GM21723 (cell line): ENCODE measurements around the gene PFDN1.

ENCODE experiments used
- ATAC-seq: cut with Tn5 transposase; IDR thresholded peaks from one replicate; pipeline ENCODE4 v1.9.1; 2021; ENCODE audit warnings: mild to moderate bottlenecking, moderate library complexity; ENCODE audit not compliant: unreplicated experiment

PFDN1 gene

DNA sequence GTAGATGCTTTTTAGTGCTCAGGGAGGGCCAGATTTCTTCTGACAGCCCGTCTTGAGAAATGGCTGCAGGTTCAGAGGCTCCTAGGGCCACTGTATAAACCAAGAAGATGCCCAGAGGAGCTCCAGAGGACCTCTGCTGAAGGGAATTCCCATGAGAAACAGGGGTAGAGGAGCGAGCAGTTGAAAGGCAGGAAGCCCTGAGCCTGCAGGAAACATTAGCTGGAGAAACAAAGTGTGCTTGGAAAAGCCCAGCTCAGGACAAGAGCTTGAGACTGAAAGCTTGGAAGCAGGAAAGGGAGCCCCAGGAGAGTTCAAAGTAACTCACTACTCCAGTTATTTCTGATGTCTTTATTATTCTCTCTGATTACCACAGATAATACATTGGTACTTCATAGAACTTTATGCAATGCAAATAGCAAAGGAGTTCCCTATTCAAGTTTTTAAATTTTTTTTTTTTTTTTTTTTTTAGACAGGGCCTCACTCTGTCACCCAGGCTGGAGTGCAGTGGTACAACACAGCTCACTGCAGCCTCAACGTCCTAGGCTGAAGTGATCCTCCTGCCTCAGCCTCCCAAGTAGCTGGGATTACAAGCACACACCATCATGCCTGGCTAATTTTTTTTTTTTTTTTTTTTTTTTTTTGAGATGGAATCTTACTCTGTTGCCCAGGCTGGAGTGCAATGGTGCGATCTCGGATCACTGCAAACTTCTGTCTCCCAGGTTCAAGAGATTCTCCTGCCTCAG is 27.0 kb upstream of the PFDN1 start:
- ATAC-seq: no peak

DNA sequence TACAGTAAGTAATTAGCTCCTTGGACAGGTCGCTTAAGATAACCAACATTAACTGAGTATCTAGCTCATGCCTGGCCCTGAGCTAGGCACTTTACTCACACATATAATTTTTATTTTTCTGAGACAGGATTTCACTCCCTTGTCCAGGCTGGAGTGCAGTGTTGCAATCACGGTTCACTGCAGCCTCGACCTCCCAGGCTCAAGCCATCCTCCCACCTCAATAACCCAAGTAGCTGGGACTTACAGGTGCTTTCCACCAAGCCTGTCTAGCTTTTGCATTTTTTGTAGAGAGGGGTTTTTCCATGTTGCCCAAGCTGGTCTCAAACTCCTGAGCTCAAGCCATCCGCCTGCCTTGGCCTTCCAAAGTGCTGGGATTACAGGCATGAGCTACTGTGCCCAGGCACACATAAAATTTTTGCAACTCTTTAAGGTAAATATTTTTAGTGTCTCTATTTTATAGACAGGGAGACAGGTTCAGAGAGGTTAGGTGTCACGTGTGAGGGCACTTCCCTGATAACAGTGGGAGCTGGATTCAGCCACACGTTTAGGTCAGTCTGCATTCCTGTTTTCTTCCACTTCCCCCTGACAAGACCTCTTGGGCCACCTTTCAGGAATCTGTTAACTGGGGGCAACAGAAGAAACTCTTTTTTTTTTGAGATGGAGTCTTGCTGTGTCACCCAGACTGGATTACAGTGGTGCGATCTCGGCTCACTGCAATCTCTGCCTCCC is 25.3 kb upstream of the PFDN1 start:
- no peak for ATAC-seq

DNA sequence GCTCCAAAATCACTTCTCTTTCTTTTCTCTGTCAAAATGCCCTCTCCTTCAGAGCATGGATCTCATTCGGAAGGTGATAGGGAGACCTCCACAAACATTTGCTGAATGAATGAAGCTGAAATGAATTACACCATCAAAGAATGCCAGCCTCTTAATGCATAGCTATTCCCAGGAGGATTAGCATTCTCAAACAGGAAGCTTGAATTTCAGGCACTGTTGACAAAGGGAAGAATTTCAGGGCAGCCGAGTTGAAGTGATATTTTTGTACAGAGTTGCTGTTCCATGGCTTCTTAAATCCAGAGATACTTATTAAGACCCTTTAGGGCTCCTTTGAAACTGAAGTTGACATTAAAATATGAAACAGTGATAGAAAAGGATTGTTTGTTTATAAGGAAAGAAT is 24.7 kb upstream of the PFDN1 start:
- no peak for ATAC-seq

DNA sequence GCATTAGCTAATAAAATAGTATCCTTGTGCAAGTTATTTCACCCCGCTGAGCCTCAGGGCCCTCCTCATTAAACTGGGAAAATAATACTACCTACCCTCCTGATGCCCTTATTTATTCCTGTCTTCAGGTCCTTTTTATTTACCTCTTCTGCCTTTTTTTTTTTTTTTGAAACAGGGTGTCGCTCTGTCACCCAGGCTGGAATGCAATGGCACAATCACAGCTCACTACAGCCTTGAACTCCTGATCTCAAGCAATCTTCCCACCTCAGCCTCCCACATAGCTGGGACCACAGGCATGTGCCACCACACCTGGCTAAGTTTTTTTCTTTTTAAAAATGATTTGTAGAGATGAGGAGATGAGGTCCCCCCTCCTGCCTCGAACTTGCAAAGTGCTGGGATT is 22.6 kb upstream of the PFDN1 start:
- no peak for ATAC-seq

DNA sequence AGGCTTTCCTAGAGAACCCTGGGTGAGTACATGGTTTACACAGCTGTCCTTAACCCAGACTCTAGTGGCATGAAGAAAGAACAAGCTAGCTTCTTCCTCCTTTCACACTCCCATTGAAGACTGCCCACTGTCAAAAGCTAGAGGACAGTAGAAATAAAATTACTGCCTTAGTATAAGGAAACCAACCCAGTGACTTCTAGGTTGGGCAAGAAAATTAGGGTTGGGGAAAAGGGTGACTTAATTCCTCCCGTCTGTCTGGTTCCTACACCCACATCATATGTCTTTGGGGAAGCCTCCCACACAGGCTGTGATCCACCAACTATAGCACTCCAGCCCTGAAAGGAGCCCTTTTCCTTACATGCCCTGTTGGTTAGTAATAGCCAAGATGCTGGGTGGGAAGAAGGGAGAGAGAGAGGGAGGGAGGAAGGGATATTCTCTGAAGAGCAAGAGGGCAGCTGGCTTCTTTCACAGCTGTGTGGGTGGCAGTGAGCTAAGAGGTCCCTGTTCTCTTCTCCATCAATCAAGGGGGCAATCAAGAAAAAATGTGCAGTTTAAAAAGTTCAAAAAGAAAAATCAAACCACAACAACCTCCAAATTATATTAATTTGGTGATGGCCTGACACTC is 21.8 kb upstream of the PFDN1 start:
- no peak for ATAC-seq

DNA sequence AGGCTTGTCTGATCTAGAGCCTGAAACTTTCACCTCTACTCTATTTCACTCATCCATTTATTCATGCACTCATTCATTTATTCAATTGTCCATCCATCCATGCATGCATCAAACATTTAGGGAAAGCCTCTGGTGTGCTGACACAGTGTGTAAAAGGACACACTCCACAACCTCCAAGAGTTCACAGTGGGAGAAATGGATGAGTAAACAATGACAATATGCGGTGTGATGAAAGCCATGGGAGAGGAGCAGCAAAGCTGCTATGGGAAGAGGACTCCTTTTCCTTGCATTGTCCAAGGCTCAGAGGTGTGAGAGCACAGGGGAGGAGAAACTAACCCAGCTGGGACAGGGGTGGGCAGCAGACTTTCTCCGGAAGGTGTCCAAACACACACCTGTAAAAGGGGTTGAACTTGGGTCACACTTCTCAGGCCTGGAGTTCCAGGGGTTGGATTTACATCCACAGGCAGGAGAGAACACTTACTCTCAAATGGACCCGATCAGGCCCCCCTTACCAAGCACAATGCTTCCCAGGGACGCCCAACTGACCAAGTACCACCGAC is 21.2 kb upstream of the PFDN1 start:
- ATAC-seq: no peak

DNA sequence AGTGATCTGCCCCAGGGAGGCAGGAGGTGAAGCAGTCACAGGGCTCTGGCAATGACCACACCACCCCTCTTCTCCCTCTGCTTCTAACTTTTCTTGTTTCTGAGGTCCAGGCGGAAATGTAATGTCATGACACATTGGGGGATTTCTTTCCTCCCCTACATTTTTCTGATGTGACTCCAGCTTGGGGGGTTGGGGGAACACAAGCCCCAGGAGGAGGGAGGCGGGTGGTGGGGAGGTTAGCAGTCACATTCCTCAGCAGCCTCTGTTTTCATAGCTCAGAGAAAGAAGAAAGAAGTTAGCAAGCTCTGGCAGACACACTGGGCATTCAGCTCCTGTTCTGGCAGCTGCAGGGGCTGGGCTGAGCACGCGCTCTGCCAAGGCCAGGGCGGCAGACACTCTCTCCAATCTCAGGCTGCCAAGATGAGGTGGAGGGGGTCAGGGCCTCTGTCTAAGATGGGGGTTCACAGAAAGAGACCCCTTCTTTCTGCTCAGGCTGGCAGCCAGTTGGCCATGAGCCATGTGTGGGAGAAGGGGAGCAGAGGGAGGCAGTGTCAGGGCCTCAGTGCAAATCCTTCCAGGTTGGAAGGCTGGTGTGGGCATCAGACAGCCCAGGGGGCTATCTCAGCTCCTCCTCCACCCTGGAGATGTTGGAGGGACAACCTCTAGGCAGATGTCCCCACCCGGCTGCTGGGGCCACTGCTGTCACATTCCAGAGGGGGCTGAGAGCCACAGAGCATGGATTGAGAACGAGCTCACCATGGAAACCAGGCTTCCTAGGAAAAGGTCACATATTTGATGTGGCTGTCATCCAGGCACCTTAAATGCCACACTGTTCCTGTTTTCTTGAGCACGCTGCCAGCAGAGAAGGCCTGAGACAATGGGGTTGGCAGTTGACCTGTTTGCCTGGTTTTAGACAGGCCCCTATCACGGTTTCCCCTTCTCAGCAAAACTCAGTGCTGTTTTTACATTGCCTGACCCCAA is 20.1 kb upstream of the PFDN1 start:
- ATAC-seq: no peak

DNA sequence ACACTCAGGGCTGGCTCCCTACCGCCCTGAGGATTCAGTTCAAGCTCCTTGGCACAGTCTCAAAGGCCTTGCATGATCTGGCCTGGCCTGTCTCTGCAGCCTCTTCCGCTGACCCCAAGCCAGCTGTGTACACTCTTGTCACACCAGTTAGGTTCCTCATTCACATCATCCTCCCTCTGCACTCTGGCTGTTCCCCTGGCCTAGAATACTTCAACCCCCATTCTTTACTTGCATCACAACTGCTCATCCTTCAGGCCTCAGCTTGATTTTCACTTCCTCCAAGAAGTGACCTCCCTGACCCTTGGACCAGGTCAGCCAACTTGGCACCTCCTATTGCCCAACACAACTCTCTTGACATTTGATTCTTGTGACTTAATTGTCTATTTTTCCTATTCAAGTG is 18.9 kb upstream of the PFDN1 start:
- no peak for ATAC-seq

DNA sequence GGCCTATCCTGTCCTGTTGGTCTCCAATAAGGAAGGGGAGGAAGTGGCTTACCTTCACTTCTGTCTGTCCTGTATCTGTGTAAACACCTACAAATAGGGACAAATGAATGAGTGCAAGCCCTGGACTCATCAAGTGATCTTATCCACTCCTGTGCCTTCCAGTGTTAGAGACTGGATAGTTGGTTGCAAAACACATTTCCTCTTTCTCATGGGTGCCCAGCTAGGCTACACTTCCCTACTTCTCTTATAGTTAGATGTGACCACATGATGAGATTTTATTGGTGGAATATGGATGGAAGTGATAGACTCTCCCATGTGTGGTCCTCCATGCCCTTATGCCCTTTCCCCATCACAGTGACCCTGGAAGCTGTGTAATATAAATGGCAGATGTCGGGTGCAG is 16.9 kb upstream of the PFDN1 start:
- ATAC-seq: no peak

DNA sequence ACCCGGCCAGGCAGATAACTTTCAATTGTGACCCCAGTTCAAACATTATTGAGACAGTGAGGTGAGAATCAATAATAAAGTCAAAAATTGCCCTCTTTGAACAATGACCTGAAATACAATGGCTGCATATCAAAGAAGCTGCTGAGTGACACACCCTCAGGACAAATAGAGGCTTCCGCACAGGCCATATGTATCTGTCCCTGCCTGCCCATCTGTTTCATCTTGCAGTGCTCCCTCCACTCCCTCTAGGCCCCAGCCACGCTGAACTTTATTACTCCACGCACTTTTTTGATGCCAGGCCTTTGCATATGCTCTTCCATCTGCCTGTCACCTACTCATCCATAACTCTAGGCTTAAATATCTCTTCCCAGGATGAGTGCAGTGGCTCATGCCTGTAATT is 15.9 kb upstream of the PFDN1 start:
- ATAC-seq: no peak

DNA sequence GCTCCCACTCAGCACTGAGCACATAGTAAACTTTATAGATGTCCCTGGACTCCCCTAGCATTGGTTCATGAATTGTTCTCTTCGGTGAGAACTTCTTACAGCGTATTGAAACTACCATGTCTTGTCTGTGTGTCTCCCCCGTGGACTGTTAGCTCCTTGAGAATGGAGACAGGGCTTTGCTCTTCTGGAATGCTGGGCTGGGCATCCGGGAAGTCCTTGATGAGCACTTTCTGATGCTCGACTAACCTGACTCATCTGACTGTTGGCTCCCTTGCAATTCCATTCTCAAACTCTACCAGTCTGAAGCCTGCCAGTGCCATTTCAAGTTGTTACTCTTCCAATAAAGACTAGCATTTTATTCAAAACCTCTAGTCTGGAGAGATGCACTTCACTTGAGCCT is 15.0 kb upstream of the PFDN1 start:
- no peak for ATAC-seq

DNA sequence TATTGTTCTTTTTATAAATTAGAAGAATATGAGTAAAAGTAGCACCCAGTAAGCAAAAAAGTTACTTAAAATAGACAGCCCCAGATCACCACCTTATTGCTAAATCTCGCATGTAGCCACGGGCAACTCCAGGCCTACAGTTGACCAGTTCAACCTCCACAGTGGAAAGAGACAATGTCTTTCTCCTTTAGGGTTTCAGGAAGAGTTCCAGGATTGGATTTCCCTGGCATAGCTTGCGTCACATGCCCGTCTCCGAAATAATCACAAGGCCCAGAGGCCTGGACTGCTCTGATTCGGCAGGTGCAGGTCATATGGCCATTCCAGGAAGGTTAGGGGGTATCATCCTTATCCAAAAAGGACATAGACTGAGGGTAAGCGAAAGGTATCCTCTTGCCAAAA is 9.9 kb upstream of the PFDN1 start:
- no peak for ATAC-seq

DNA sequence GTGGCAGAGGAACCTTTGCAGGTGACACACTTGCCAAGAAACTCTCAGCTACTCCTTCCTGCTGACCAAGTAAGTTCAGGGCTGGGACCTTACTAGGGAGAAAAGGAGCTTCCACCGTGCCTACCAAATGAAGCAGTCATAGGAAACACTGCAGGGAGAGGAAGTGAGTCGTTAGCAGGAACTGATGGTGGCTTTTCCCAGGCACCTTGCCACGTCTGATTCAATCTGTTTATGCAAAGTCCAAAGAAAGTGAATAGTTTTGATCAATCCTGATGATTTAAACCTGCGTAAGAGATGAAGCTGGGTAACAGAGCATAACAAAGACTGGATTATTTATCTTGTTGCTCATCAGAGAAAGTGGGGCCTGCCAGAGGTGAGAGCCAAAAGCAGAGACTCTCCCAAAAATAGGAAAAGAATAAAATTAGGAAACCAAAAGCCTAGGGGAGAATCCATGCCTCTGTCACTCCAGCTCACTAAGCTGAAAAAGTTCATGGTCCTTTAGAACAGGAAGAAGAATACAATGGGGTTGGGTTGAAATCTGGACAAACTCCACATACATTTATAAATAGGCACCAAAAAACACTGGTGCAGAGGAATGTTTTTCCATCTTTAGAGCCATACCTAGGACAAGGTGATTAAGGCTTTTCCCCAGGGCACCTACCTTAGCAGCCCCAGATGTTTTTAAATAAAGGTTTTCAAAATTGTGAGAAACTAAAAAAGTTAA is 9.3 kb upstream of the PFDN1 start:
- no peak for ATAC-seq

DNA sequence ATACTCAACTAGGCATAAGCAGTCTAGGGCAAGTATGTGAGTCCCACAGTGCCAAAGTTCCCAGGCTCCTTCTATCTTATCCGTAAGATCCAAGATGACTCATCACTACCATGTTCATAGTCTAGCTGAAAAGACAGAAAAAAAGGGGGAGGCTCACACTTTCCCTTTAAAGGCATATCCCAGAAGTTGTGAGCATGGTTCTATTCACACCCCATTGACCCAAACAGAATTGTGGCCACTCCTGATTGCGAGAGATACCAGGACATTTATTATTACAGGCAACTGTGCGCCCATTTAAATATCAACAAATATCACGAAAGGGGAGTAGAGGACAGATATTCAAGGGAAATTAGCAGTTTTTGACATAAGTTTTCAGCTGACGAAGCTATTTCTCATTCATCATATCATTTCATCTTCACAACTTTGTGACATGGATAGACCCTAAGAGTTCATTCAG is 8.1 kb upstream of the PFDN1 start:
- no peak for ATAC-seq

DNA sequence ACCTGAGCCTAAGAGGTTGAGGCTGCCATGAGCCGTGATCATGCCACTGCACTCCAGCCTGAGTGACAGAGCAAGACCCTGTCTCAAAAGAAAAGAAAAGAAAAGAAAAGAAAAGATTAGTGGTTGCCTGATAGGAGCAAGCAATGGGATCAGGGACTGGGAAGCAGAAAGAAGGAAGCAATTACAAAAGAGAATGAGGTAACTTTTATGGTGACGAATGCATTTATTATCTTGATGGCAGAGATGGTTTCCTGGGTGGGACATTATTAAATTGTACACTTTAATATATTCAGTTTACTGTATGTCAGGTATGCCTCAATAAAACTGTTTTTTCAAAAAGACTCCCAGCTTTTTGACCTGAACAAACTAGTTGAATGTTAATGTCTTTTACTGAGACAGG is 7.5 kb upstream of the PFDN1 start:
- ATAC-seq: no peak

DNA sequence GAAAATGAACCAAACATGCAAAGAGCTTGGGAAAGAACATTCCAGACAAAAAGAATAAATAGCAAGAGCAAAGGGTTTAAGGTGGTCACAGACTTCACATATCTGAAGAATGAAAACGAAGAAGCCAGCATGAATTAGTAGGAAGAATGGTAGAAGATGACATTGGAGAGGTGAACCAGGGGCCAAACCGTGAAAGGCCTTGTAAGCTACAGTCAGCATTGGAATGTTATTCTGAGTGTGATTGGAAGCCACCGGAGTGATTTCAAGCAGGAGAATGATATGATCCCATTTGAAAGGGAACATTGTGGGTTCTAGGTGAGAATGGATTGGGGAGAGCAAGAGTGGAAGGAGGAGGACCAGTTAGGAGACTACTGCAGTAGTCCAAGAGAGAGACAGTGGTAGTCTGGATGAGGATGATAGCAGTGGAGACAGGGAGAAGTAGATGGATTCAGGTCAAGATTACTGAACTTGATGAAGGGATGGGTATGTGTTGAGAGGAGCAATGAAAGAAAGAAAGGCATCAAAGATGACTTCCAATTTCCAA is 6.9 kb upstream of the PFDN1 start:
- no peak for ATAC-seq

DNA sequence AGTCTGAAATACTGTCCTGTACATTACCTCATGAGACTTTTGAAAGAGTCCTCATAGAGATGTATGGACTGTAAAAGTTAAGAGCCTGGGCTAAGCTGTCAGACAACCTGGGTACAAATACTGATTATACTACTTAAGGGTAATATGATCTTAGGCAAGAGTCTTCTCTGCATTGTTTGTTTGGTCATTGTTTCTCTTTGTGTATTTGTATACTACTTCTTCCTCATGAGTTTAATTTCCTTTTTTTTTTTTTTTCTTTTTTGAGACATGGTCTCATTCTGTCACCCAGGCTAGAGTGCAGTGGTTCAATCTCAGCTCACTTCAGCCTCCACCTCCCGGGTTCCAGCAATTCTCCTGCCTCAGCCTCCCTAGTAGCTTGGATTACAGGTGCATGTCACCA is 2.6 kb upstream of the PFDN1 start:
- ATAC-seq: no peak

DNA sequence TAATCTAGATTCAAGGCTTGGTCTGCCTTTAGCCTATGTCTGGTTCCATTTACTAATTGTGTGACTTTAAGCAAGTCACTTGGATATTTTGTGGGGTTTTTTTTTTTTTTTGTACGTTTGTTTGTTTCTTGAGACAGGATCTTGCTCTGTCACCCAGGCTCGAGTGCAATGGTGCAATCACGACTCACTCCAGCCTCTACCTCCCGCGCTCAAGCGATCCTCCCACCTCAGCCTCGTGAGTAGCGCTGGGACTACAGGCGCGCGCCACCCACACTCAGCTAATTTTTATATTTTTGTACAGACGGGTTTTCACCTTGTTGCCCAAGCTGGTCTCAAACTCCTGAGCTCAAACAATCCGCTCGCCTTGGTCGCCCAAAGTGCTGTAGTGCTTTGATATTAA is 1.1 kb upstream of the PFDN1 start:
- ATAC-seq: no peak

DNA sequence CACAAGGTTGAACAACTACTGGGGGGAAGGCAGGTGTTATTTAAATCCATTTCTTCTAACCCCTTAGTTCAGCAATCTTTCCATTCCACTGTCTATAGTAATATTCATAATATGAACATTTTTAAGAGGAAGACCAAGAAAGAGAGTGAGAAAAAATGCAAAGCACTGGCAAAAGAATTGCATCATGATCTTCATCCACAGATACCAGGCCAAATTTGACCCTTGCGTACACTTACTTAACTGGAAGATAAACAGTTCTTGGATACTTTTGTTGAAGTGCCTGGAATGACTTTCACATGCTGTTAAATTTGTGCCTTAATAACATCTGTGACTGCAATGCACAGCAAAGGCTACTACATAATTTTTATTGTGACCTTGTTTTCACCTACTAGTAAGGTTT is 1.8 kb downstream of the PFDN1 start:
- ATAC-seq: no peak

DNA sequence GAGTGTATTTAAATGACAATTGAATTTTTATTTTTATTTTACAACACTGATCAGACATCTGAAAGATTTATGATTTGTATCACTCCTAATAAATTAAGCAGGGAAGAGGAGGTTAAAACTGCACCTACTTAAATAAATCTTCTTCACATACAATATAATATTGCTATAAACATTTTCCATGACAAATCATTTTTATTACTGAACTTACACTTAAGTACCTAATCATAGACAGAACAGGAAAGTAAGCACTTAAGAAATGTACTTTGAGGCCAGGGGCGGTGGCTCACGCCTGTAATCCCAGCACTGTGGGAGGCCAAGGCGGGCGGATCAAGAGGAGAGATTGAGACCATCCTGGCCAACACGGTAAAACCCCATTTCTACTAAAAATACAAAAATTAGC is 3.8 kb downstream of the PFDN1 start:
- no peak for ATAC-seq
